DMS79 (cell line): ENCODE measurements around the gene RSRC1.
A peak's percentile ranks its signal among the peaks of the same experiment; 100 is the strongest.
"Not testable (repeated sequence)": the region's sequence is repeated elsewhere in the genome, so short reads cannot be mapped to it uniquely, and the experiment has no call there.

Source experiments
- DNase-seq: peaks from one replicate; lab custom pipeline; 2025; lab: John Stamatoyannopoulos, UW

Gene RSRC1

GRCh38 chr3:158109804-158110657 is at the start of gene RSRC1:
TSS of gene RSRC1 (plus strand) at chr3:158110089. CDS start at chr3:158122105, 12,016 bp downstream.
- DNase-seq = peak; percentile 82

- DNase-seq = not testable (repeated sequence)
These were observed 44.3 kb upstream of the RSRC1 start for GRCh38 chr3:158065574-158065973.

GRCh38 chr3:158072790-158073189 is 37.1 kb upstream of the RSRC1 start:
- no peak for DNase-seq

- no peak for DNase-seq
These were observed 35.3 kb upstream of the RSRC1 start for GRCh38 chr3:158074591-158074990.

GRCh38 chr3:158079599-158079998 is 30.3 kb upstream of the RSRC1 start:
- DNase-seq = no peak

GRCh38 chr3:158084651-158085050 is 25.2 kb upstream of the RSRC1 start:
- DNase-seq = no peak

- DNase-seq = no peak
These were observed 24.5 kb upstream of the RSRC1 start for GRCh38 chr3:158085358-158085757.

- no peak for DNase-seq
These were observed 24.0 kb upstream of the RSRC1 start for GRCh38 chr3:158085931-158086330.

GRCh38 chr3:158086361-158086760 is 23.5 kb upstream of the RSRC1 start:
- DNase-seq = no peak

- DNase-seq = no peak
These were observed 23.1 kb upstream of the RSRC1 start for GRCh38 chr3:158086776-158087175.

GRCh38 chr3:158091531-158091930 is 18.4 kb upstream of the RSRC1 start:
- no peak for DNase-seq

GRCh38 chr3:158093526-158093925 is 16.4 kb upstream of the RSRC1 start:
- no peak for DNase-seq

GRCh38 chr3:158094235-158095110 is 15.4 kb upstream of the RSRC1 start:
- DNase-seq = no peak

GRCh38 chr3:158095111-158095813 is 14.6 kb upstream of the RSRC1 start:
- no peak for DNase-seq

- DNase-seq = no peak
These were observed 13.8 kb upstream of the RSRC1 start for GRCh38 chr3:158095814-158096704.

GRCh38 chr3:158097081-158097592 is 12.8 kb upstream of the RSRC1 start:
- DNase-seq = no peak

- DNase-seq = peak; percentile 69
These were observed 12.1 kb upstream of the RSRC1 start for GRCh38 chr3:158097593-158098308.

- no peak for DNase-seq
These were observed 11.6 kb upstream of the RSRC1 start for GRCh38 chr3:158098309-158098639.

- DNase-seq = no peak
These were observed 11.0 kb upstream of the RSRC1 start for GRCh38 chr3:158098834-158099424.

- no peak for DNase-seq
These were observed 9.2 kb upstream of the RSRC1 start for GRCh38 chr3:158100681-158101080.
